Ovary (tissue), 3 donors: ENCODE results near the gene TACR2.

Experiments
- POLR2A ChIP-seq: fragments of 450-650 bp; IDR thresholded peaks from one replicate; pipeline ENCODE4 v1.6.1; 2017; ENCODE audit warnings: antibody characterized with exemption, mild to moderate bottlenecking, moderate library complexity
- TF ChIP-seq, protein P1 (sequence below), 3 donors: fragments of 450-650 bp in 2 of 3; fragments of 200-600 bp in 1 of 3; IDR thresholded peaks; one replicate each; pipeline versions ENCODE4 v1.5.1 to v1.8.0; 2016 to 2022; ENCODE audit warnings: antibody characterized with exemption in 3 of 3, mild to moderate bottlenecking in 1 of 3
- donor health status: DM: no; HTN: no; CAD: no.

DNA sequence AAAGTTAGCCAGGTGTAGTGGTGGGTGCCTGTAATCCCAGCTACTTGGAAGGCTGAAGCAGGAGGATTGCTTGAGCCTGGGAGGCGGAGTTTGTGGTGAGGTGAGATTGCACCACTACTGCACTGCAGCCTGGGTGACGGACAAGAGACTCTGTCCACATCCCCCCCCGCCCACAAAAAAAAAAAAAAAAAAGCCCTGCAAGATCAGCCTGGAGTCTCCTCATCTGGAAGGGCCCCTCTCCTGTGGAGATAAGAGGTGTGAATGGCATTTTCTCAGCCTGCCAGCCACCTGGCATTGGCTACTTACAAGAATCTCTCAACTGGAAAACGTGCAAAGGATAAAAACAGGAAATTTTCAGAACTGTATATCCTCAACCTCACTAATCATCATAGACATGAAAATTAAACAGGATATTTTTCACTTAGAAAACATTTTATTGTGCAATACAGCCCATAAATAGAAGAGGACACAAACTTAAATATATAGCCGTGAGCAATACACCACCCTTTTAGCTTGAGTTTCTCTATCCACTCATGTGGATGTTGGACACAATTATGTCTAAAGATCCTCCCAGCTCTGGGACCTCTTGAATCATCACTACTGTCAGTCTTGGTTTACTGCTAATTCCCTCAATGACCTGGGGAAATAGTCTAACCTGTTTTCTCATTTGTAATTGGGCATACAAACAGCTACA, 23.2 kb upstream of the TACR2 start:
- TF ChIP-seq, protein P1, sequence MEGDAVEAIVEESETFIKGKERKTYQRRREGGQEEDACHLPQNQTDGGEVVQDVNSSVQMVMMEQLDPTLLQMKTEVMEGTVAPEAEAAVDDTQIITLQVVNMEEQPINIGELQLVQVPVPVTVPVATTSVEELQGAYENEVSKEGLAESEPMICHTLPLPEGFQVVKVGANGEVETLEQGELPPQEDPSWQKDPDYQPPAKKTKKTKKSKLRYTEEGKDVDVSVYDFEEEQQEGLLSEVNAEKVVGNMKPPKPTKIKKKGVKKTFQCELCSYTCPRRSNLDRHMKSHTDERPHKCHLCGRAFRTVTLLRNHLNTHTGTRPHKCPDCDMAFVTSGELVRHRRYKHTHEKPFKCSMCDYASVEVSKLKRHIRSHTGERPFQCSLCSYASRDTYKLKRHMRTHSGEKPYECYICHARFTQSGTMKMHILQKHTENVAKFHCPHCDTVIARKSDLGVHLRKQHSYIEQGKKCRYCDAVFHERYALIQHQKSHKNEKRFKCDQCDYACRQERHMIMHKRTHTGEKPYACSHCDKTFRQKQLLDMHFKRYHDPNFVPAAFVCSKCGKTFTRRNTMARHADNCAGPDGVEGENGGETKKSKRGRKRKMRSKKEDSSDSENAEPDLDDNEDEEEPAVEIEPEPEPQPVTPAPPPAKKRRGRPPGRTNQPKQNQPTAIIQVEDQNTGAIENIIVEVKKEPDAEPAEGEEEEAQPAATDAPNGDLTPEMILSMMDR (IDR thresholded peaks at IDR 0.05) = no peak
- no peak for TF ChIP-seq POLR2A
